HG03565 (cell line): ENCODE measurements around the gene TMEM214.
A peak's percentile ranks its signal among the peaks of the same experiment; 100 is the strongest.
"Not testable (repeated sequence)": the region's sequence is repeated elsewhere in the genome, so short reads cannot be mapped to it uniquely, and the experiment has no call there.

Source experiments
- ATAC-seq: cut with Tn5 transposase; IDR thresholded peaks from one replicate; pipeline ENCODE4 v1.9.1; 2021; ENCODE audit warnings: mild to moderate bottlenecking, moderate library complexity; ENCODE audit not compliant: unreplicated experiment

TMEM214 gene

GRCh38 chr2:27069436-27069835, 36.7 kb downstream of the TMEM214 start:
- ATAC-seq: no peak

- ATAC-seq: no peak
Measured at GRCh38 chr2:27069961-27070618, 37.3 kb downstream of the TMEM214 start.

- ATAC-seq: no peak
Measured at GRCh38 chr2:27070653-27071276, 38.0 kb downstream of the TMEM214 start.

GRCh38 chr2:27071277-27071989, 38.7 kb downstream of the TMEM214 start, which contains the start of gene OST4:
Gene OST4 (minus strand): TSS chr2:27071654.
- peak; percentile 77 for ATAC-seq

GRCh38 chr2:27071990-27072830, 39.4 kb downstream of the TMEM214 start:
- no peak for ATAC-seq

GRCh38 chr2:27072920-27073319, 40.2 kb downstream of the TMEM214 start:
- ATAC-seq: no peak

GRCh38 chr2:27073782-27074181, 41.0 kb downstream of the TMEM214 start:
- no peak for ATAC-seq

GRCh38 chr2:27074738-27075565, 42.2 kb downstream of the TMEM214 start:
- ATAC-seq: no peak

GRCh38 chr2:27075566-27075871, 42.8 kb downstream of the TMEM214 start:
- not testable (repeated sequence) for ATAC-seq

- ATAC-seq: no peak
Measured at GRCh38 chr2:27076323-27076722, 43.6 kb downstream of the TMEM214 start.

GRCh38 chr2:27077231-27077630, 44.5 kb downstream of the TMEM214 start:
- no peak for ATAC-seq

- no peak for ATAC-seq
Measured at GRCh38 chr2:27078267-27079194, 45.8 kb downstream of the TMEM214 start, which contains the start of gene EMILIN1. Gene EMILIN1 (plus strand): TSS chr2:27078615. CDS start chr2:27079066, 451 bp downstream.

- ATAC-seq: no peak
Measured at GRCh38 chr2:27079233-27080139, 46.7 kb downstream of the TMEM214 start.

GRCh38 chr2:27080140-27080469, 47.3 kb downstream of the TMEM214 start:
- ATAC-seq: no peak

- no peak for ATAC-seq
Measured at GRCh38 chr2:27080603-27080936, 47.8 kb downstream of the TMEM214 start.

GRCh38 chr2:27081984-27082772, 49.4 kb downstream of the TMEM214 start:
- no peak for ATAC-seq

- ATAC-seq: no peak
Measured at GRCh38 chr2:27082773-27083409, 50.1 kb downstream of the TMEM214 start.
